Measurements from ENCODE around the gene BTNL9. TPM values are rescaled to one million over a fixed set of nuclear protein-coding genes. Genes with fewer than 3 reads are reported as not detected.
"Not testable (repeated sequence)": the region's sequence is repeated elsewhere in the genome, so short reads cannot be mapped to it uniquely, and the experiment has no call there.

BTNL9 gene
- total RNA-seq, 1 experiment from 2014 or later = 11.5 TPM

DNA sequence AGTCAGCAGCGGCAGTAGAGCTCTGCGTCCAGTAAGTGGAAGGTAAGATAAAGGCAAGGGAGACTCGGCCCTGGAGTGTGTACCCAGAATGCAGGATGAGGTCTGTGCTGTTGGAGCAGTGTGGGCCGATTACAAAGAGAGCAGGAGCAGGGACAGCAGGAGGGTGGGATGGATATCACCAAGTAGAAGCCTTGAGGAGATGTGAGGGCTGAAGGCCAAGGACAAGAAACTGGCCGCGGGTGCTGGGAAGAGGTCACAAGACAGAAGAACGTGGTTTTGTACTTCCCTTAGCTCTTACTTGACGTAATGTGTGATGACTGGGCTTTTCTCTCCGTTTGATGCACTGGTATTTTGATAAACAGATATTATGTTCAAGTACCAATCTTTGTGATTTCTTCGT is 47.2 kb downstream of the BTNL9 start:
- intact Hi-C loops (cut with micrococcal nuclease) = no loop called here
- TF ChIP-seq EZH2phosphoT487 (IDR thresholded peaks at IDR 0.05; ENCODE audit: borderline replicate concordance, low read length) (no peak), CTCF (conservative IDR thresholded peaks at IDR 0.05; ENCODE audit: low read depth, low read length) (no peak), EZH2 (IDR thresholded peaks at IDR 0.05; ENCODE audit: low read length, unreplicated experiment) (no peak)
- Histone ChIP-seq H3K27ac (ENCODE audit: low read length) (no peak overlapping the region), H3K27me3 (ENCODE audit: low read length) (peaks cover 11% of the 10 kb centered on the region), H3K9me2 (replicated peaks; ENCODE audit: low read length) (no peaks in the 10 kb centered on the region), H3K4me1 (ENCODE audit: insufficient read depth, low read length) (no peaks in the 10 kb centered on the region), H3K9me3 (ENCODE audit: low read length) (peaks cover 5% of the 10 kb centered on the region), H3K36me3 (ENCODE audit: low read depth, low read length) (no peaks in the 10 kb centered on the region), H3K79me2 (ENCODE audit: low read length) (no peaks in the 10 kb centered on the region), H3K4me3 (ENCODE audit: low read length) (no peak overlapping the region), H3K9ac (ENCODE audit: low read length) (no peak overlapping the region), H3F3A (ENCODE audit: low read length, unreplicated experiment) (no peaks in the 10 kb centered on the region), H2AFZ (ENCODE audit: low read length) (no peak overlapping the region), H4K20me1 (ENCODE audit: low read length) (no peaks in the 10 kb centered on the region), H3K4me2 (ENCODE audit: low read length) (no peak overlapping the region)
- POLR2A ChIA-PET (ENCODE audit: unreplicated experiment) = interaction anchor here (0.7 kb wide), 1 partner anchor 102 kb away, joined by 4 read pairs; no protein-coding TSS in a partner anchor
- no TSS peak for BruUV-seq (replicated peaks)
- DNase-seq (no peak), ATAC-seq (no peak)
- CTCF ChIA-PET = interaction anchor here (0.6 kb wide), 1 partner anchor 273 kb away, joined by 3 read pairs; no protein-coding TSS in a partner anchor

GRCh38 chr5:181088289-181088688 is 48.2 kb downstream of the BTNL9 start:
- Histone ChIP-seq H3K9me2 (replicated peaks; ENCODE audit: low read length) (no peaks in the 10 kb centered on the region), H3K79me2 (ENCODE audit: low read length) (no peaks in the 10 kb centered on the region), H3K36me3 (ENCODE audit: low read depth, low read length) (no peaks in the 10 kb centered on the region), H4K20me1 (ENCODE audit: low read length) (no peaks in the 10 kb centered on the region), H2AFZ (ENCODE audit: low read length) (no peak overlapping the region), H3K9ac (ENCODE audit: low read length) (no peak overlapping the region), H3K27me3 (ENCODE audit: low read length) (peaks cover 11% of the 10 kb centered on the region), H3K4me2 (ENCODE audit: low read length) (no peak overlapping the region), H3K4me1 (ENCODE audit: insufficient read depth, low read length) (no peaks in the 10 kb centered on the region), H3K27ac (ENCODE audit: low read length) (no peak overlapping the region), H3K9me3 (ENCODE audit: low read length) (no peaks in the 10 kb centered on the region), H3K4me3 (ENCODE audit: low read length) (no peak overlapping the region), H3F3A (ENCODE audit: low read length, unreplicated experiment) (no peaks in the 10 kb centered on the region)
- peak; percentile 61 for ATAC-seq
- no TSS peak for BruUV-seq (replicated peaks)
- CTCF ChIA-PET = interaction anchor here (0.6 kb wide), 1 partner anchor 85 kb away, joined by 3 read pairs; no protein-coding TSS in a partner anchor
- POLR2A ChIA-PET (ENCODE audit: unreplicated experiment) = no interaction called here
- intact Hi-C loops (cut with micrococcal nuclease) = no loop called here
- peak; percentile 66 for TF ChIP-seq CTCF (conservative IDR thresholded peaks at IDR 0.05; ENCODE audit: low read depth, low read length)
- TF ChIP-seq EZH2phosphoT487 (IDR thresholded peaks at IDR 0.05; ENCODE audit: borderline replicate concordance, low read length) = no peak
- DNase-seq = peak; percentile 33

GRCh38 chr5:181092428-181092827 is 52.4 kb downstream of the BTNL9 start:
- Histone ChIP-seq H3K9me3 (ENCODE audit: low read length) (no peaks in the 10 kb centered on the region), H4K20me1 (ENCODE audit: low read length) (no peaks in the 10 kb centered on the region), H3K4me3 (ENCODE audit: low read length) (no peak overlapping the region), H3K4me2 (ENCODE audit: low read length) (no peak overlapping the region), H3K27ac (ENCODE audit: low read length) (no peak overlapping the region), H3K9me2 (replicated peaks; ENCODE audit: low read length) (no peaks in the 10 kb centered on the region), H3F3A (ENCODE audit: low read length, unreplicated experiment) (no peaks in the 10 kb centered on the region), H2AFZ (ENCODE audit: low read length) (no peak overlapping the region), H3K9ac (ENCODE audit: low read length) (no peak overlapping the region), H3K4me1 (ENCODE audit: insufficient read depth, low read length) (no peaks in the 10 kb centered on the region), H3K27me3 (ENCODE audit: low read length) (no peaks in the 10 kb centered on the region), H3K79me2 (ENCODE audit: low read length) (no peaks in the 10 kb centered on the region), H3K36me3 (ENCODE audit: low read depth, low read length) (no peaks in the 10 kb centered on the region)
- POLR2A ChIA-PET (ENCODE audit: unreplicated experiment) = no interaction called here
- ATAC-seq (no peak), DNase-seq (no peak)
- CTCF ChIA-PET = no interaction called here
- no TSS peak for BruUV-seq (replicated peaks)
- no peak for TF ChIP-seq EZH2 (IDR thresholded peaks at IDR 0.05; ENCODE audit: low read length, unreplicated experiment)
- TF ChIP-seq EZH2phosphoT487 (IDR thresholded peaks at IDR 0.05; ENCODE audit: borderline replicate concordance, low read length) = no peak
- TF ChIP-seq CTCF (conservative IDR thresholded peaks at IDR 0.05; ENCODE audit: low read depth, low read length) = no peak
- intact Hi-C loops (cut with micrococcal nuclease) = no loop called here

GRCh38 chr5:181095162-181095561 is 55.1 kb downstream of the BTNL9 start:
- H3K9me2 ChIP-seq (replicated peaks; ENCODE audit: low read length); intact Hi-C loops (cut with micrococcal nuclease); ATAC-seq: not testable (repeated sequence)

More at GRCh38 chr5:181095162-181095561, 55.1 kb downstream of the BTNL9 start:
- H3K4me2 ChIP-seq (ENCODE audit: low read length); H3K36me3 ChIP-seq (ENCODE audit: low read depth, low read length); H4K20me1 ChIP-seq (ENCODE audit: low read length); H3K9ac ChIP-seq (ENCODE audit: low read length); H3K27me3 ChIP-seq (ENCODE audit: low read length); H3K4me3 ChIP-seq (ENCODE audit: low read length); H3K79me2 ChIP-seq (ENCODE audit: low read length); H2AFZ ChIP-seq (ENCODE audit: low read length); POLR2A ChIA-PET (ENCODE audit: unreplicated experiment); CTCF ChIA-PET; DNase-seq; H3K27ac ChIP-seq (ENCODE audit: low read length); H3K9me3 ChIP-seq (ENCODE audit: low read length); H3K4me1 ChIP-seq (ENCODE audit: insufficient read depth, low read length); BruUV-seq (replicated peaks); H3F3A ChIP-seq (ENCODE audit: low read length, unreplicated experiment): not testable (repeated sequence)

Measured in PC-3 (cell line).